GM21423 (cell line): ENCODE results near the gene MACROH2A1.
A peak's percentile ranks its signal among the peaks of the same experiment; 100 is the strongest.
"Not testable (repeated sequence)": the region's sequence is repeated elsewhere in the genome, so short reads cannot be mapped to it uniquely, and the experiment has no call there.

ENCODE experiments used
- ATAC-seq: cut with Tn5 transposase; IDR thresholded peaks from one replicate; pipeline ENCODE4 v1.9.1; 2021; ENCODE audit warnings: mild to moderate bottlenecking, moderate library complexity; ENCODE audit not compliant: unreplicated experiment

Gene MACROH2A1

DNA sequence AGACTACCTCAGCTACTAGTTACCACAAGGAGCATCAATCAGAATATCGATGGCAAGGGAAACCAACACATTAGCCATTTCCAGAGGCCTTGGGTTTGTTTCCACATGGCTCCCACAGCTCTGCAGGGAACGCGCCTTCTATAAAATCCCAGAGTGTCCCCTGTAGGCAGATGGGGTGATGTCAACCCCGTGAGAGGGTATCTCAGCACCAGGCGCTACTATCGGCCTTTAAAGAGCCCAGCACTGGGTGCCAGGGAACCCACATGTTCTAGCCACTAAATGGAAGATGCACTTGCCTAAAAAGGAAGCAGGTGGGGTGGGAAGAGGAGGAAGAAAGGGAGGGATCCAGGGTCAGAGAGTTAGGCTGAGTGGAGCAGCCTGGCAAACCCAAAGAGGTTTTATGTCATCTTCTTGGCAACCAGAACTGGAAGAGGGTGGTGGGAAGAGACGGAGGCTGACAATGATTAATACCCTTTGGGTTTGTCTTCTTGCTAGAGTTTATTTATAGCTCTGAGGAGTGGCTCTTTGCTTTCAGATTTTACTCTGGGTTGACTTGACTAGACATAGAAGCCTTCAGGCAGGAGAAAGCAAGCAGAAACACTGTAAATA lies 19.9 kb downstream of the MACROH2A1 start:
- peak; percentile 40 for ATAC-seq

DNA sequence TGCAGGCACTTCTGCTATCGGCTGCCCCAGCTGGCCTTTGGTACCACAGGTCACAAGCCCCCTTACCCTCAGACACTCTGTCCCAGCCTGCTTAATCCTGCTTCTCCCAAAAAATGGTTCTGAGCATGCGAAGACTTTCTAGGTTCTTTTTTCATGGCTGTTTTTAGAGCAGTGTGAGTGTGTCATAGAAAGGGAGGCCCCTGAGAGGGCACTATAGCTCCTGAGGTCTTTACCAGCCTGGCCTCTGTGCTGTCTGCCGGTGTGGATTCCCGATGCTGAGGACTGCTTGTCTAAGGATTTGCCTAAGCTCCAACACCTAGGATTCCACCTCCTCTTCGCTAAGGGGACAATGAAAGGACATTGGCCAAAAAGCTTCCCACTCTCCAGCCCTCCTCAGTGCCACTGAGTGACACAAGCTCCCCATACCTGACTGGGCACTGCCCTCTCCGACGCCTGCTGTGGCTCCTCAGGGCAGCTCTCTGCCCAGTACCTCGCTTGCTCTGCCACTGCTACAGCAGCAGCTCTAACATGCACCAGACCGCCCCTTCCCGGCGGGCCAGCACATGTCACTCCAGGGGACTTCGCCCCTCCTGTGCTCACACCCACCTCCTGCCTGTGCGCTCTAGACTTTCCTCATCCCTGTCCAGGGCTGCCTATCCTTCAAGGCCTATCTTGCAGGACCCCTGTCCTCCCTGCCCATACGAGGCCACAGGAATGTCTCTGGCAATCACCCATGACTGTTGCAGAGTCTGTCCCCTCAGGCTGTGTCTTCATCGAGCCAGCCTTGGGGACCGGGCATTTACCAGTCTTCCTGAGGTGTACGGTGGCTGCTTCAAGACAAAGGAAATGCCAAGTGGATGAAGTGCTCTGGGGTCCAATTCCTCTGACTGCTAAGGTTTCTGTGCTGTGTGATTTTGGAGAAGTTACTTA lies 21.0 kb downstream of the MACROH2A1 start:
- ATAC-seq, result no peak

DNA sequence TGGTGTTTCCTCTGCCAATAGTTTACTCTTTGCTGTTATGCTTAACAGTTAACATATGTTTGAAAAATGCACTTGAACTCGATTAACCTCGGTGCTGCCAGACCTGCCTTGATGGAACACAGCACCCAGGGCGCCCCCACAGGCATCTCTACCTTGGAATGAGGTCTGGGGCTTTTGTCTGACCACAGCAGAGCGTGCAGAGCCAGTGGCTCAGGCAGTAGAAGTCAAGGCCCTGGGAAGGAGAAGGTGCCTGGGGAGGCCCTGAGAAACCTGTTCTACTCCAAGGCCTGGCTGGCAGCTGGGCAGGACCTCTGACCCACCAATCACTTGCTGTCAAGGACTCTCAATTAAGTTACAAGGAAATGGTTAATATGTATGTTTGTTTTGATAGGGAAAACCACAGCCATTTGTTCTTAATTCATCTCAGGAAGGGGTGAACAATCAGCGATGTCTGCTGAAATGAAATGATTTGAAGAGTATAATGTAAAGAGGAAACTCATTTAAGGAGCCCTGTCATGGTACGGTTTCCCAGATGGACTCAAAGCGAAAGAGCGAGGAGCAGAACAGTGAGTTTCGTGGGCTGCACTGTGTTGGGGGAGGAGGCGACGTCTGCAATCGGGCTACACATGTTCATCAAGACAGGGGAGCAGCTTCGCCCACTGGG lies 21.9 kb downstream of the MACROH2A1 start:
- ATAC-seq, result peak; percentile 74

- no peak for ATAC-seq
These were observed 23.8 kb downstream of the MACROH2A1 start for GRCh38 chr5:135375040-135375793.

GRCh38 chr5:135373736-135374515 lies 25.1 kb downstream of the MACROH2A1 start:
- ATAC-seq, result no peak

GRCh38 chr5:135372654-135373381 lies 26.2 kb downstream of the MACROH2A1 start:
- ATAC-seq, result no peak

DNA sequence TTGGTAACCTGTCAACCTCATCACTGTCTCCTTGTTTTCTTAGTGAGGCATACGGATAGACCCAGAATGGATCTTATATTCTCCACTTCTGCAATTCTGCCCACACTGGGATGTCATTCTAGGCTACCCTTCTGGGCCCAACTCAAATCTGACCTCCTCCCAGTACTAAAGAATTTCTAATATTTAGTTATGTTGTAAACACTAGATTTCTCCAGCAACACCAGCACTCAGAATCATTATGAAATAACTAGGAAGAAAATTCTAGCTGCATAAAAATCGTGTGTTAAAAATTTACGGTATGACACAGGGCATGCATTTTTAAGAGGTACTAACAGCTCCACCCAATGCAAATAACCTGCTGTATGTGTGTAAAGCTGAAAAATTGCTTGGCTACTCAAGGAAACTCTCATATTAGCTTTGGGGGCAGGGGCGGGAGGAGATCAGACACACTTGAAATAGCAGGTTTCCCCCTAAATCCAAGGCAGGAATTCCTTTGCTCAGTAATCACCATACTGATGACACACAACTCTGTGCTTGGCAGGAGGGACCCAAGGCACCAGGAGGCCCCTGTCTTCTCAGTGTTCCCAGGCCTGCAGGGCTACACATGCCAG lies 27.3 kb downstream of the MACROH2A1 start:
- ATAC-seq, result no peak

GRCh38 chr5:135369952-135370351 lies 29.1 kb downstream of the MACROH2A1 start:
- ATAC-seq, result no peak

DNA sequence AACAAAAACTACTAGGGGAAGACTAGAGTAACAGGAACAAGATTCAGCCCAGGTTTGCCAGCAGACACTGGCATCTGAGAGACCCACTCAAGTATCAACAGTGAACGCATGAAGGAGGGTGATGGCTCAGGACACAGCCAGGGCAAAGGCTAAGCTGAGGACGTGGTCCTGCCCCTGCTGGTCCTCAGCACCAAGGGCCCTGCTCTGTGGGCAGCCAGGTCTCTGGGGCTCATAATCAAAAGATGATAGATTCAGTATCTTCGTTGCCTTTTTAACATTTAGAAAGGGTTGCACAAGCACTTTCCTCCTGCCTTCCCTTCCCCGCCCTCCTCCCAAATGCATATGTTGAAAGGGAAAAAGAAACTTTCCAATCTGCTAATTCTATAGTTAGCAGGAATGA lies 31.5 kb downstream of the MACROH2A1 start:
- ATAC-seq, result no peak

DNA sequence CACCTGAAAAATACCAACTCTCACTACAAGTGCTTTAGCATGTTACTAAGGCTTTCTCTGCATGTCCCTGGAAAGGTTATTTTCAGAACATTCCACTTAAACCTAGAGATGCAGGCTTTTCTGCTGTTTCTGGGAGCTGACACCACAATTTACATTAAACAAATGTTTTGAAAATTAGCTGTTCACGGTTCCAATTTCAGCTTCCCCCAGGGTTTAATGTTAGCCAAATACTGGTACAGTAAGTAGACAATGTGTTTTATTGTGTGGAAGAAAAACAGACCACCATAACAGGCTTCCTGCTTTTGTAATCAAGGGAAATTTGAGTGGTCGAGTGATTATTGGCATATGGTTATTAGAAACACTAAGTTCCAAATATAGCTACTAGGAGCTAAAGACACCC lies 32.0 kb downstream of the MACROH2A1 start:
- ATAC-seq, result no peak

DNA sequence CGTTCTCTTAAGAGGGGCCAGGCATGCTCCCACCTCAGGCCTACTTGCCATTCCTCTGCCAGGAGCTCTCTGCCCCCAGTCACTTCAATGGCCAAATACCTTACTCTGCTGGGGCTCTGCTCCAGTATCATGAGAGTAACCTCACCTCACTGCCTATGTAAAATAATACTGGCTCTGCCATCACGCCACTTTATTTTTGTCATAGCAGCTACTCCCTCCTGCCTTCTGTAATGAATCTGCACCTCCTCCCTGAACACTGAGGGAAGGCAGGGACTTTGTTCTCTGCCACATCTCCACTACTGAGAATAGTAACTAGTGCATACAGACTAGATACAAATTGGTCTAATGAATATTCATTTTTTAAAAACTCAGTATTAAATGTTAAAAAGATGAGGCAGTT lies 33.8 kb downstream of the MACROH2A1 start:
- no peak for ATAC-seq

- ATAC-seq, result no peak
These were observed 34.4 kb downstream of the MACROH2A1 start for GRCh38 chr5:135364421-135365262.

DNA sequence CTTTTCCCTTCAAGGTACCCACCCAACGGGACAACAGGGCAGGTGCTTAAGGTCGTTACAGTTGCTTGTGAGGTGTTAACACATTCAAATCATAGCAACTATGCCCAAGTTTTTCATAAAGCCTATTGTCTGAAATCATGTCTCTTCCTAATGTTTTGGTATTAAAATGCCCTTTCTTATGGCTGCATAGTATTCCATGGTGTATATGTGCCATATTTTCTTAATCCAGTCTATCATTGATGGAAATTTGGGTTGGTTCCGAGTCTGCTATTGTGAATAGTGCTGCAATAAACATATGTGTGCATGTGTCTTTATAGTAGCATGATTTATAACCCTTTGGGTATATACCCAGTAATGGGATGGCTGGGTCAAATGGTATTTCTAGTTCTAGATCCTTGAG lies 35.7 kb downstream of the MACROH2A1 start:
- not testable (repeated sequence) for ATAC-seq

- ATAC-seq, result no peak
These were observed 36.9 kb downstream of the MACROH2A1 start for GRCh38 chr5:135362102-135362501.

GRCh38 chr5:135360278-135361274 lies 38.5 kb downstream of the MACROH2A1 start:
- ATAC-seq, result no peak

- no peak for ATAC-seq
These were observed 39.5 kb downstream of the MACROH2A1 start for GRCh38 chr5:135359374-135360165.
